Epithelial cell of proximal tubule (primary cell): ENCODE measurements around the gene TMEM134. TPM values are rescaled to one million over a fixed set of nuclear protein-coding genes. Genes with fewer than 3 reads are reported as not detected.

Experiments
- DNase-seq: peaks from one replicate; pipeline ENCODE4 v3.0.0-alpha.2; 2011; ENCODE audit warnings: low read depth
- H3K4me3 ChIP-seq: 2 replicates; pipeline ENCODE4 v1.5.1; 2011; ENCODE audit warnings: low read depth, mild to moderate bottlenecking, low read length
- CTCF ChIP-seq: conservative IDR thresholded peaks from 2 replicates; pipeline ENCODE4 v1.5.1; 2012; ENCODE audit warnings: low read depth, mild to moderate bottlenecking, low read length
- total RNA-seq: library from RNA; depleted of rRNA; stranded (reverse); fragments of >200 nt; gene quantifications from 2 replicates; pipeline ENCODE4 v1.2.3, GENCODE V29; 2015

Gene TMEM134
- total RNA-seq, 1 donor from 2014 or later: 74.0 TPM

- no peak for DNase-seq
- no peak overlapping the region for H3K4me3 ChIP-seq
- TF ChIP-seq CTCF: no peak
Observed at GRCh38 chr11:67441731-67442351, 27.2 kb downstream of the TMEM134 start.

- H3K4me3 ChIP-seq: no peak overlapping the region
- TF ChIP-seq CTCF: no peak
- DNase-seq: no peak
Observed at GRCh38 chr11:67441098-67441563, 27.9 kb downstream of the TMEM134 start.

- no peak overlapping the region for H3K4me3 ChIP-seq
- TF ChIP-seq CTCF: no peak
- DNase-seq: no peak
Observed at GRCh38 chr11:67440229-67441097, 28.6 kb downstream of the TMEM134 start.

DNA sequence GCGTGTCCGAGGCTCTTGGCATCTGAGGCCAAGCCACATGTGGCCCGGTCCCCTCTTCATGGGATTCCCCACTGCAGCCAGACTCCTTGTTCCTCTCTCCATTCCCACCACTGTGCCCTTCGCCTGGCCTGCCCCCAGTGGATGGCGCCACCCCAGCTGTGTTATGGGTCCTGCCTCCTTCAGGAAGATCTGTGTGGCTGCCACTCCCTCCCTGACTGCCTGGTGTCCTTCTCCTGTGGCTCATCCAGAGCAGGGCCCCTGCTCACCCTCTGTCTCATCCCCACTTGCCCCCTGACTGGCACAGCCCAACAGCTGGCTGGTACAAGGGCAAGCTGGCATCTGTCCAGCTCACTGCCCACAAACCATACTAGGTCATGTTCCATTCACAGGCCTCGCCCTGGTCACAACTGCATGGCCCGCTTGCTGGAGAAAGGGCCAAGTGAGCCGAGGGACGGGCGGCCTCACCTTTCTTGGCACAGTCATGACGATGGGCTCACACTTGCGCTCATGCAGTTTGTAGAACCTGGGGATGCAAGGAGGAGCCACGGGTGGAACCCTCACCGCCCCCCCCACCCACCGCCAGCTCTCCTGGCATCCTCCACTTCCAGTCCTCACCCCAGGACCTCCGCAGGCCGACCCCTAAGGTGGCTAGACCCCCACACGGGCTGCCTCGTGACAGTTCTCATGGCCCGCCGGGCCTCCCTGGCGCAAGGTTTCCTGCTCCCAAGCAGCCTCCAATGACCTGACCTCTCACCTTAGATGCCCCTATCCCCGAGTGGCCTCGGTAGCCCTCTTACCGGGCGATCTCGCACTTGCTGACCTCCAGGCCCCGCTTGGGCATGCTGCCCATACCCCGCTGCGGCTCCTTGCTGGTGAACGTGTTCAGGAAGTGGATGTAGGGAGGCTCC is 29.5 kb downstream of the TMEM134 start:
- TF ChIP-seq CTCF: peak; percentile 47
- DNase-seq: no peak
- no peak overlapping the region for H3K4me3 ChIP-seq

DNA sequence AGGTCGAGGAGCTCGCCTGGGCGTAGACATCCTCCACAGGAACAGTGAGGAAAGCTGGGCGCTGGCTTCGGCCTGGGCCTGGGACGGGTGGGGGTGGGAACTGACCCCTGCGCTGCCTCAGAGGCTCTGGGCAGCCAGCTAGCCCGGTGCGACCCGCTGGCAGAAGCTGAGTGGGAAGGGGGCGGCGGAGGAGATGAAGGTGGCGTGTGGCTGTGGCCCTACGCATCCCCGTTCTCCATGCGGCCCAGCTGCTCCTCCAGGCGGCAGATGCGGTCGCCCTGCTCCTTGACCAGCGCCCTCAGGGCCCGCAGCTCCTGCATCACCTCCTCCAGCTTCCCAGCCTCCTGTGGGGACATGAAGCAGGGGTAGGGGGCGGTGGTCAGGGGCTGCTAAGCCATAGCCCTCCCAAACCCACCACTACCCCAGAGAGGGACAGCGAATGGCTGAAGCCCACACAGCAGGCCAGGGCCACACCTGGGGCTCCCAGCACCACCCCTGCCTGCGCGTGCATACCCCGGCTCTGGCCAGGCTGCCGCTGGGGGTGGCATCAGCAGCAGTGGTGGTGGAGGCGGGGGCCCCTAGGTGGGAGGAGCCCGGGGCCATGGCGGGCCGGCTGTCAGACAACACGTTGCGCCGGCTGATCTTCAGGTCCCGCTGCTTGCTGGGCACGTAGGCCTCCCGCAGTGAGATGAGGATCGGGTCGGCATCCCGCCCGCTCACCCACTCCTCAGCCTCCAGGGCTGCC is 30.7 kb downstream of the TMEM134 start:
- no peak overlapping the region for H3K4me3 ChIP-seq
- TF ChIP-seq CTCF: no peak
- DNase-seq: no peak

- DNase-seq: no peak
- no peak for TF ChIP-seq CTCF
- H3K4me3 ChIP-seq: no peak overlapping the region
Observed at GRCh38 chr11:67437809-67438157, 31.3 kb downstream of the TMEM134 start.
